ENCODE measurements around the gene C1D. TPM values are rescaled to one million over a fixed set of nuclear protein-coding genes. Genes with fewer than 3 reads are reported as not detected.
A peak's percentile ranks its signal among the peaks of the same experiment; 100 is the strongest.
"Not testable (repeated sequence)": the region's sequence is repeated elsewhere in the genome, so short reads cannot be mapped to it uniquely, and the experiment has no call there.

The C1D gene
- total RNA-seq, 1 donor from 2014 or later: 66.6 TPM

- no peak overlapping the region for H3K27ac Mint-ChIP-seq
- Histone ChIP-seq H3K9ac (no peak overlapping the region), H3K79me2 (ENCODE audit: low read depth) (no peaks in the 10 kb centered on the region), H2AFZ (replicated peaks) (no peak overlapping the region), H3K27me3 (peaks cover 22% of the 10 kb centered on the region), H4K20me1 (ENCODE audit: low read depth) (no peaks in the 10 kb centered on the region), H3K4me3 (no peak overlapping the region), H3K27ac (no peak overlapping the region), H3K36me3 (no peaks in the 10 kb centered on the region), H3K4me2 (no peak overlapping the region), H3K4me1 (no peaks in the 10 kb centered on the region), H3K9me3 (ENCODE audit: low read depth) (no peaks in the 10 kb centered on the region), H3F3A (ENCODE audit: low read depth) (no peaks in the 10 kb centered on the region)
- no peak overlapping the region for H3K4me3 Mint-ChIP-seq
- no peak for DNase-seq (ENCODE audit: low spot score)
- H3K27me3 Mint-ChIP-seq (ENCODE audit: insufficient read depth, low read depth): peaks cover 4% of the 10 kb centered on the region
- H3K36me3 Mint-ChIP-seq: no peaks in the 10 kb centered on the region
- no peaks in the 10 kb centered on the region for H3K4me1 Mint-ChIP-seq
- H3K9me3 Mint-ChIP-seq: no peaks in the 10 kb centered on the region
- TF ChIP-seq EZH2 (IDR thresholded peaks at IDR 0.05) (no peak), EZH2phosphoT487 (IDR thresholded peaks at IDR 0.05) (no peak), CTCF (IDR thresholded peaks at IDR 0.05) (no peak)
Measured at GRCh38 chr2:68086166-68086565, 23.4 kb upstream of the C1D start.

GRCh38 chr2:68083346-68083745, 20.5 kb upstream of the C1D start:
- H4K20me1 ChIP-seq (ENCODE audit: low read depth): no peaks in the 10 kb centered on the region
- no peak overlapping the region for H3K27ac Mint-ChIP-seq
- no peak overlapping the region for H3K4me3 Mint-ChIP-seq
- H3F3A ChIP-seq (ENCODE audit: low read depth): no peaks in the 10 kb centered on the region
- no peaks in the 10 kb centered on the region for H3K9me3 ChIP-seq (ENCODE audit: low read depth)
- H3K4me3 ChIP-seq: no peak overlapping the region
- H3K27me3 ChIP-seq: peaks cover 31% of the 10 kb centered on the region
- no peak overlapping the region for H2AFZ ChIP-seq (replicated peaks)
- no peaks in the 10 kb centered on the region for H3K36me3 Mint-ChIP-seq
- H3K79me2 ChIP-seq (ENCODE audit: low read depth): no peaks in the 10 kb centered on the region
- no peak overlapping the region for H3K4me2 ChIP-seq
- H3K4me1 Mint-ChIP-seq: no peaks in the 10 kb centered on the region
- no peaks in the 10 kb centered on the region for H3K9me3 Mint-ChIP-seq
- H3K27ac ChIP-seq: no peak overlapping the region
- no peaks in the 10 kb centered on the region for H3K4me1 ChIP-seq
- DNase-seq (ENCODE audit: low spot score): no peak
- H3K27me3 Mint-ChIP-seq (ENCODE audit: insufficient read depth, low read depth): peaks cover 4% of the 10 kb centered on the region
- no peaks in the 10 kb centered on the region for H3K36me3 ChIP-seq
- H3K9ac ChIP-seq: no peak overlapping the region
- no peak for TF ChIP-seq EZH2 (IDR thresholded peaks at IDR 0.05)
- no peak for TF ChIP-seq EZH2phosphoT487 (IDR thresholded peaks at IDR 0.05)
- no peak for TF ChIP-seq CTCF (IDR thresholded peaks at IDR 0.05)

GRCh38 chr2:68074050-68074449, 11.2 kb upstream of the C1D start:
- H3K27ac ChIP-seq: no peak overlapping the region
- no peaks in the 10 kb centered on the region for H3K4me1 ChIP-seq
- H3K4me3 Mint-ChIP-seq: no peak overlapping the region
- peaks cover 2% of the 10 kb centered on the region for H3K27me3 Mint-ChIP-seq (ENCODE audit: insufficient read depth, low read depth)
- no peak for DNase-seq (ENCODE audit: low spot score)
- peaks cover 30% of the 10 kb centered on the region for H3K27me3 ChIP-seq
- H3F3A ChIP-seq (ENCODE audit: low read depth): no peaks in the 10 kb centered on the region
- no peak overlapping the region for H3K4me3 ChIP-seq
- H3K27ac Mint-ChIP-seq: no peak overlapping the region
- H3K79me2 ChIP-seq (ENCODE audit: low read depth): no peaks in the 10 kb centered on the region
- H3K4me2 ChIP-seq: no peak overlapping the region
- no peak overlapping the region for H3K9ac ChIP-seq
- no peak overlapping the region for H2AFZ ChIP-seq (replicated peaks)
- no peaks in the 10 kb centered on the region for H3K36me3 ChIP-seq
- H3K9me3 Mint-ChIP-seq: no peaks in the 10 kb centered on the region
- H3K4me1 Mint-ChIP-seq: no peaks in the 10 kb centered on the region
- no peaks in the 10 kb centered on the region for H4K20me1 ChIP-seq (ENCODE audit: low read depth)
- TF ChIP-seq CTCF (IDR thresholded peaks at IDR 0.05): no peak
- TF ChIP-seq EZH2 (IDR thresholded peaks at IDR 0.05): no peak
- no peak for TF ChIP-seq EZH2phosphoT487 (IDR thresholded peaks at IDR 0.05)
- H3K36me3 Mint-ChIP-seq: no peaks in the 10 kb centered on the region
- no peaks in the 10 kb centered on the region for H3K9me3 ChIP-seq (ENCODE audit: low read depth)

GRCh38 chr2:68063797-68064646, 1.2 kb upstream of the C1D start:
- DNase-seq (ENCODE audit: low spot score): peak; percentile 29
- not testable (repeated sequence) for H3K27me3 ChIP-seq; H3K27ac ChIP-seq; H3K9me3 ChIP-seq (ENCODE audit: low read depth); H3F3A ChIP-seq (ENCODE audit: low read depth); H3K27ac Mint-ChIP-seq; H3K9ac ChIP-seq; H3K36me3 Mint-ChIP-seq; H3K27me3 Mint-ChIP-seq (ENCODE audit: insufficient read depth, low read depth); H3K9me3 Mint-ChIP-seq; H3K36me3 ChIP-seq
- H3K4me1 ChIP-seq: peaks cover 21% of the 10 kb centered on the region
- peak overlapping the region; percentile 98 for H3K4me2 ChIP-seq
- peak overlapping the region; percentile 97 for H3K4me3 Mint-ChIP-seq
- H3K4me3 ChIP-seq: peak overlapping the region; percentile 98
- peak overlapping the region; percentile 88 for H2AFZ ChIP-seq (replicated peaks)
- peaks cover 37% of the 10 kb centered on the region for H3K79me2 ChIP-seq (ENCODE audit: low read depth)
- H4K20me1 ChIP-seq (ENCODE audit: low read depth): peaks cover 16% of the 10 kb centered on the region
- peaks cover 14% of the 10 kb centered on the region for H3K4me1 Mint-ChIP-seq

All from neural progenitor cell (in vitro differentiated cells).